Uterus (tissue), 4 donors: ENCODE data around the gene SUSD1. TPM values are rescaled to one million over a fixed set of nuclear protein-coding genes. Genes with fewer than 3 reads are reported as not detected.

Experiments
- DNase-seq, 2 donors: peaks; one replicate each; pipeline ENCODE4 v3.0.0-alpha.2; 2019 to 2020
- H3K27ac ChIP-seq, 2 donors: fragments of 200-600 bp; sonication (generic); 1 replicate in 1 of 2; 2 replicates in 1 of 2; pipeline ENCODE4 v1.5.1; 2016 to 2018
- H3K27me3 ChIP-seq, 2 donors: fragments of 200-600 bp; sonication (generic); one replicate each; pipeline ENCODE4 v1.5.1; 2018 to 2019; ENCODE audit warnings: control low read depth in 1 of 2
- H3K36me3 ChIP-seq, 2 donors: fragments of 200-600 bp; sonication (generic); one replicate each; pipeline ENCODE4 v1.5.1; 2019; ENCODE audit warnings: control low read depth in 1 of 2
- H3K4me1 ChIP-seq, 2 donors: fragments of 200-600 bp; sonication (generic); one replicate each; pipeline ENCODE4 v1.5.1; 2018 to 2019; ENCODE audit warnings: control low read depth in 1 of 2
- H3K4me3 ChIP-seq, 2 donors: fragments of 200-600 bp; sonication (generic); 1 replicate in 1 of 2; 2 replicates in 1 of 2; pipeline ENCODE4 v1.5.1; 2018 to 2019; ENCODE audit warnings: mild to moderate bottlenecking in 1 of 2
- H3K9me3 ChIP-seq, 2 donors: fragments of 200-600 bp; sonication (generic); one replicate each; pipeline ENCODE4 v1.5.1; 2019; ENCODE audit warnings: control low read depth in 1 of 2
- POLR2A ChIP-seq, 2 donors: fragments of 450-650 bp; IDR thresholded peaks; one replicate each; pipeline ENCODE4 v1.6.1; 2016; ENCODE audit warnings: antibody characterized with exemption in 2 of 2, mild to moderate bottlenecking in 1 of 2, moderate library complexity in 1 of 2
- intact Hi-C: fragments of 100-400 bp; cut with DNase I; formaldehyde crosslinking; loops from one replicate; pipeline ENCODE4 v1.15.1; 2023; ENCODE audit warnings: low total_unique reads
- total RNA-seq, 4 donors: library from RNA; depleted of rRNA in 3 of 4; stranded (reverse); fragments of >200 nt in 3 of 4; gene quantifications; one replicate each; pipeline versions ENCODE4 v1.1.0 to v1.2.4, GENCODE V29; 2014 to 2023
- TF ChIP-seq, protein P1 (sequence below), 4 experiments: fragments of 200-600 bp in 2 of 4; fragments of 450-650 bp in 2 of 4; sonication (generic) in 2 of 4; IDR thresholded peaks; one replicate each; pipeline ENCODE4 v1.5.1; 2016 to 2019; ENCODE audit warnings: antibody characterized with exemption in 4 of 4, mild to moderate bottlenecking in 2 of 4, moderate library complexity in 1 of 4
- donor health status: DM: yes; HTN: yes; CAD: no.

The SUSD1 gene
- total RNA-seq, 4 donors from 2014 or later: 2.9 to 22.5 (median 10.0) TPM

DNA sequence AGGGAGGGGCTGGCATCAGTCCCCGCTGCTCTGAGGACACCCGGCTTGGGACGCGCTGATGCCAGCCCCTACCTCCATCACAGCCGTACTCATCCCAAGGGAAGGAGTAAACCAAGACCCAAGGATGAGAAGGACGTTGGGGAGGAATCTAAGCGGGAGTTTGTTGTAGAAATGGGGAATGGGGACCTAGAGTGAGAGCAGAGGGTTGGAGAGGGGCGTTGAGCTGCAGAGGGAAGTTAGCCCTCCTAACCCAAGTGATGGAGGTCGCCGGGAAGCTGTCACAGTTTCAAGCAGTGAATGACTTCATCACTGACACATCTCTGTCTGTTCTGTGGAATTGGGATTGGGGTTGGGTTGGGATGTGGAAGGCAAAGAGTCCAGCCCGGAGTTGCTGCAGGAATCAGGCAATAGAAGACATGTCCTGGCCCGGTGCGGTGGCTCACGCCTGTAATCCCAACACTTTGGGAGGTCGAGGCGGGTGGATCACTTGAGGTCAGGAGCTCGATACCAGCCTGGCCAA lies 759 bp upstream of the SUSD1 start:
- Histone ChIP-seq H3K4me1 (peaks cover 0 to 7% of the 10 kb centered on the region in 2 donors), H3K36me3 (no peaks in the 10 kb centered on the region), H3K27ac (no peak overlapping the region), H3K4me3 (peak overlapping the region in 1 of 2 donors; percentile 74), H3K9me3 (no peaks in the 10 kb centered on the region), H3K27me3 (no peaks in the 10 kb centered on the region)
- intact Hi-C loops: no loop called here
- DNase-seq: no peak
- no peak for TF ChIP-seq POLR2A (IDR thresholded peaks at IDR 0.05)
- TF ChIP-seq, protein P1, sequence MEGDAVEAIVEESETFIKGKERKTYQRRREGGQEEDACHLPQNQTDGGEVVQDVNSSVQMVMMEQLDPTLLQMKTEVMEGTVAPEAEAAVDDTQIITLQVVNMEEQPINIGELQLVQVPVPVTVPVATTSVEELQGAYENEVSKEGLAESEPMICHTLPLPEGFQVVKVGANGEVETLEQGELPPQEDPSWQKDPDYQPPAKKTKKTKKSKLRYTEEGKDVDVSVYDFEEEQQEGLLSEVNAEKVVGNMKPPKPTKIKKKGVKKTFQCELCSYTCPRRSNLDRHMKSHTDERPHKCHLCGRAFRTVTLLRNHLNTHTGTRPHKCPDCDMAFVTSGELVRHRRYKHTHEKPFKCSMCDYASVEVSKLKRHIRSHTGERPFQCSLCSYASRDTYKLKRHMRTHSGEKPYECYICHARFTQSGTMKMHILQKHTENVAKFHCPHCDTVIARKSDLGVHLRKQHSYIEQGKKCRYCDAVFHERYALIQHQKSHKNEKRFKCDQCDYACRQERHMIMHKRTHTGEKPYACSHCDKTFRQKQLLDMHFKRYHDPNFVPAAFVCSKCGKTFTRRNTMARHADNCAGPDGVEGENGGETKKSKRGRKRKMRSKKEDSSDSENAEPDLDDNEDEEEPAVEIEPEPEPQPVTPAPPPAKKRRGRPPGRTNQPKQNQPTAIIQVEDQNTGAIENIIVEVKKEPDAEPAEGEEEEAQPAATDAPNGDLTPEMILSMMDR (IDR thresholded peaks at IDR 0.05): no peak

DNA sequence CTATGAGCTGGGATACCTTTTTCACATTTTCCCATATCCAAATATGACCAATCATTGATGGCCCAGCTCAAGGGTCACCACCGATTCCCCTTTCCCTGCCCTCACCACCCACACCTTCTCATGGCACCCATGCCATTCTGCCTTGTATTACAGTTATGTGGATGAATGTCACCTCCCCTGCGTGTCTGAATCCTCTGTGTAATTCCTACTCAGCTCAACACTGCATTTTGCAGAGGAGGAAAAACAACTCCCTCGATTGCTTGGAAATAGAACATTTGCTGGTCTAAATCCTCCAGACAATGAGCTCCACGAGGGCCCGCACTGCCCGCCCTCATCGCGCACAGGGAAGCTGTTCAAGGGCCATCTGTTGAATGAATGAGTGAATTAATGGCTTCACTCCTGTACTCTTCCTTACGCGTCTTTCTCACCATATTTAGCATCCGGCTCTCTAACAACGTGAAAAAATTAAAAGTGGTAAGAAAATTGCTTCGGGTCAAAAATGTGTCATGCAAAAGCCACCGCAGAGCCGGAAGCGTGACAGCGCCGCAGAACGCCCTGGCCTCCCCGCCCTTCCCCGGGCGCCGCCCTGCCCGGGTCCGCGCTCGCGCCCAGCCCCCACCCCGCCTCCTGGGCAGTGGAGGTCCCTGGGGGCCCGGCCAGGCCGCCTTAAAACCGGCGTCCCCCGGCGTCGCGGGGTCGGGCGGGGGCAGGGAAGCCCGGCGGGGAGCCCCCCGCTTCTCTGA lies 704 bp downstream of the SUSD1 start:
- peak in 1 of 2 donors; percentile 40 for DNase-seq
- intact Hi-C loops: no loop called here
- Histone ChIP-seq H3K4me3 (peak overlapping the region; percentile 27 to 74), H3K27me3 (no peaks in the 10 kb centered on the region), H3K9me3 (no peaks in the 10 kb centered on the region), H3K27ac (peak overlapping the region in 1 of 2 donors; percentile 27), H3K4me1 (no peaks in the 10 kb centered on the region), H3K36me3 (no peaks in the 10 kb centered on the region)
- TF ChIP-seq, protein P1 (IDR thresholded peaks at IDR 0.05): no peak
- no peak for TF ChIP-seq POLR2A (IDR thresholded peaks at IDR 0.05)

DNA sequence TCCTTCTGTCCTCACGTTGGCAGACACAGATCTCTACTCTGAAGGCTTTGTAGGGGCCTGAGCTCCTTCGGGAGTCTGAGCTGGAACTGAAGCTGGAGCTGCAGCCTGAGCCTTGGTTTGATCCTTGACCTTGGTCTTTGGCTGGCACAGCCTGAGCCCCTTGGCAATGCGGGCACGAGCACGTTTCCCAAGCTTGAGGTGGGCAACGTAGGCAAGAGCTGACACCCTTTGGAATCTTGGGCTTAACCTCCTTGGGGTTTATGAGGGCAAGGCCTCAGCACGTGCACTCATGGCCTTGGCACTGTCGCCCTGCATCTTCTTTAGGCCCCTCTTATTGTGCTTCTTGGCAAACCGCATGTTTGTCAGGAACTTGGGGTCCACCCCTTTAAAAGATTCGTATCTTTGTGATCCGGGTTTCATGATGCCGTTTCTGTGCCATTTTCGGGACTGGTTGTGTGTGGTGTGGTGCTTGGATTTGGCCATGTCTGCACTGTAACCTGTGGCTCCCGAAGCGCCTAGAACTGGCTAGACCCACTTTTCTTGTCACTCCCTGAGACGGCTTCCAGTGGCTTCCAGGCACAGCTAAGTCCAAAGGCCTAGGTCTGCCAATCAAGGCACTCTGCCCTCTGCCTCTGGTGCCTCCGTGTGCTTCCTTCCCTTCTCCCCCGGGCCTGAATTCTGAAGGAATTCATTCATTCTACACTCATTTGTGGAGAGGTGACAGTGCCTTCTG lies 1.4 kb downstream of the SUSD1 start:
- TF ChIP-seq POLR2A (IDR thresholded peaks at IDR 0.05): no peak
- TF ChIP-seq, protein P1 (IDR thresholded peaks at IDR 0.05): no peak
- DNase-seq: no peak
- H3K27ac ChIP-seq: no peak overlapping the region
- no peaks in the 10 kb centered on the region for H3K36me3 ChIP-seq
- no peaks in the 10 kb centered on the region for H3K4me1 ChIP-seq
- H3K9me3 ChIP-seq: no peaks in the 10 kb centered on the region
- no peak overlapping the region for H3K4me3 ChIP-seq
- intact Hi-C loops: no loop called here
- no peaks in the 10 kb centered on the region for H3K27me3 ChIP-seq

DNA sequence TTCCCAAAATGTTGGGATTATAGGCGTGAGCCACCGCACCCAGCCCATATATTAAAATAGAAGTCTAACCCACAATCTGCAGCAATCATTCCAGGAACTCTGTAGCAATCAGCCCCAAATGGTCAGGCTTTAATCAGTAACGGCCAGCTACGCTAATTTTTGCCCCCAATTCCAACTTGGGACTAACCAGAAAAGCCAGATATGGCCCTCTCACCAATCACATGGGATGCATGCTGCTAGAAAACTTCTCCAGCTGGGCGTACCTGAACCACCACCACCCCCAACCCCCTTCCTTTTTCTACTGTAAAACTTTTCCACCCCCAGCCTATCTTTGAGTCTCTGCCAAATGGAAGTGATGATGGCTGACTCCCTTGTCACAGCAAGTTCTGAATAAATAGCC lies 4.1 kb downstream of the SUSD1 start:
- no peak overlapping the region for H3K27ac ChIP-seq

More for the DNA sequence above, 4.1 kb downstream of the SUSD1 start:
- intact Hi-C loops: no loop called here
- H3K27me3 ChIP-seq: no peaks in the 10 kb centered on the region
- DNase-seq: no peak
- no peaks in the 10 kb centered on the region for H3K36me3 ChIP-seq
- no peak overlapping the region for H3K4me3 ChIP-seq
- no peaks in the 10 kb centered on the region for H3K4me1 ChIP-seq
- no peaks in the 10 kb centered on the region for H3K9me3 ChIP-seq
- TF ChIP-seq, protein P1 (IDR thresholded peaks at IDR 0.05): no peak
- no peak for TF ChIP-seq POLR2A (IDR thresholded peaks at IDR 0.05)
